ENCODE results near the gene MED4. TPM values are rescaled to one million over a fixed set of nuclear protein-coding genes. Genes with fewer than 3 reads are reported as not detected.

MED4 gene
- total and polyA plus RNA-seq, 2 experiments from 2014 or later, result 31.9 to 66.1 TPM

- H3K4me3 ChIP-seq, result no peak overlapping the region
- no peaks in the 10 kb centered on the region for H4K20me1 ChIP-seq (ENCODE audit: insufficient read depth)
- WGBS, 2 experiments (ENCODE audit: low coverage in 1 of 2, low lambda C conversion rate in 2 of 2, missing lambda C conversion rate in 2 of 2), result 98 to 99% methylated on average over 2 of the region's 2 CpGs
- no peaks in the 10 kb centered on the region for H3K9me2 ChIP-seq (ENCODE audit: insufficient read depth)
- no peak overlapping the region for H3K27ac ChIP-seq
- no peaks in the 10 kb centered on the region for H3K4me1 ChIP-seq (ENCODE audit: insufficient read depth)
- H2AFZ ChIP-seq, result no peak overlapping the region
- no peaks in the 10 kb centered on the region for H3K79me2 ChIP-seq (ENCODE audit: insufficient read depth)
- no peak overlapping the region for H3K4me2 ChIP-seq (ENCODE audit: unreplicated experiment)
- H3K36me3 ChIP-seq (ENCODE audit: low read depth), result peaks cover 64% of the 10 kb centered on the region
- DNase-seq, result no peak
- no peaks in the 10 kb centered on the region for H3K27me3 ChIP-seq (replicated peaks; ENCODE audit: insufficient read depth)
- in situ Hi-C loops (cut with MboI), result no loop called here
- no peak overlapping the region for H3K9ac ChIP-seq
- no peaks in the 10 kb centered on the region for H3F3A ChIP-seq (ENCODE audit: insufficient read depth)
- no peak for TF ChIP-seq EZH2phosphoT487 (IDR thresholded peaks at IDR 0.05; ENCODE audit: insufficient read depth, low read depth)
- no peak for TF ChIP-seq EZH2 (IDR thresholded peaks at IDR 0.05; ENCODE audit: insufficient read depth, poor library complexity, severe bottlenecking)
- no peaks in the 10 kb centered on the region for H3K9me3 ChIP-seq (ENCODE audit: low read depth)
Measured at GRCh38 chr13:48074006-48074405, 20.9 kb downstream of the MED4 start.

GRCh38 chr13:48072787-48073186 is 22.1 kb downstream of the MED4 start:
- Histone ChIP-seq H3F3A (ENCODE audit: insufficient read depth) (no peaks in the 10 kb centered on the region), H3K4me2 (ENCODE audit: unreplicated experiment) (no peak overlapping the region), H3K27ac (no peak overlapping the region), H3K9ac (no peak overlapping the region), H3K79me2 (ENCODE audit: insufficient read depth) (no peaks in the 10 kb centered on the region), H3K36me3 (ENCODE audit: low read depth) (peaks cover 66% of the 10 kb centered on the region), H3K4me1 (ENCODE audit: insufficient read depth) (no peaks in the 10 kb centered on the region), H3K4me3 (no peak overlapping the region), H4K20me1 (ENCODE audit: insufficient read depth) (no peaks in the 10 kb centered on the region), H3K9me2 (ENCODE audit: insufficient read depth) (no peaks in the 10 kb centered on the region), H2AFZ (no peak overlapping the region), H3K9me3 (ENCODE audit: low read depth) (no peaks in the 10 kb centered on the region), H3K27me3 (replicated peaks; ENCODE audit: insufficient read depth) (no peaks in the 10 kb centered on the region)
- in situ Hi-C loops (cut with MboI), result no loop called here
- no peak for TF ChIP-seq EZH2phosphoT487 (IDR thresholded peaks at IDR 0.05; ENCODE audit: insufficient read depth, low read depth)
- no peak for TF ChIP-seq EZH2 (IDR thresholded peaks at IDR 0.05; ENCODE audit: insufficient read depth, poor library complexity, severe bottlenecking)
- WGBS, 2 experiments (ENCODE audit: low coverage in 1 of 2, low lambda C conversion rate in 2 of 2, missing lambda C conversion rate in 2 of 2), result 98% methylated on average over 2 of the region's 2 CpGs
- DNase-seq, result no peak

- DNase-seq, result no peak
- WGBS, 2 experiments (ENCODE audit: low coverage in 1 of 2, low lambda C conversion rate in 2 of 2, missing lambda C conversion rate in 2 of 2), result 95 to 97% methylated on average over 3 of the region's 3 CpGs
- H4K20me1 ChIP-seq (ENCODE audit: insufficient read depth), result no peaks in the 10 kb centered on the region
Measured at GRCh38 chr13:48072304-48072703, 22.6 kb downstream of the MED4 start.

GRCh38 chr13:48070942-48071341 is 24.0 kb downstream of the MED4 start:
- no peaks in the 10 kb centered on the region for H3K9me3 ChIP-seq (ENCODE audit: low read depth)
- H3F3A ChIP-seq (ENCODE audit: insufficient read depth), result no peaks in the 10 kb centered on the region
- H3K36me3 ChIP-seq (ENCODE audit: low read depth), result peaks cover 57% of the 10 kb centered on the region
- H3K4me3 ChIP-seq, result no peak overlapping the region
- no peak for DNase-seq
- H3K4me2 ChIP-seq (ENCODE audit: unreplicated experiment), result no peak overlapping the region
- TF ChIP-seq EZH2phosphoT487 (IDR thresholded peaks at IDR 0.05; ENCODE audit: insufficient read depth, low read depth), result no peak
- TF ChIP-seq EZH2 (IDR thresholded peaks at IDR 0.05; ENCODE audit: insufficient read depth, poor library complexity, severe bottlenecking), result no peak
- no peaks in the 10 kb centered on the region for H3K4me1 ChIP-seq (ENCODE audit: insufficient read depth)
- H3K27ac ChIP-seq, result no peak overlapping the region
- no peaks in the 10 kb centered on the region for H4K20me1 ChIP-seq (ENCODE audit: insufficient read depth)
- no peak overlapping the region for H3K9ac ChIP-seq
- H3K27me3 ChIP-seq (replicated peaks; ENCODE audit: insufficient read depth), result no peaks in the 10 kb centered on the region
- H3K79me2 ChIP-seq (ENCODE audit: insufficient read depth), result no peaks in the 10 kb centered on the region
- in situ Hi-C loops (cut with MboI), result no loop called here
- 97 to 99% methylated on average over 5 of the region's 5 CpGs for WGBS, 2 experiments (ENCODE audit: low coverage in 1 of 2, low lambda C conversion rate in 2 of 2, missing lambda C conversion rate in 2 of 2)
- no peaks in the 10 kb centered on the region for H3K9me2 ChIP-seq (ENCODE audit: insufficient read depth)
- H2AFZ ChIP-seq, result no peak overlapping the region

More at GRCh38 chr13:48072304-48072703, 22.6 kb downstream of the MED4 start:
- Histone ChIP-seq H3K27me3 (replicated peaks; ENCODE audit: insufficient read depth) (no peaks in the 10 kb centered on the region), H3K4me2 (ENCODE audit: unreplicated experiment) (no peak overlapping the region), H3K36me3 (ENCODE audit: low read depth) (peaks cover 66% of the 10 kb centered on the region), H3K9ac (no peak overlapping the region), H3K79me2 (ENCODE audit: insufficient read depth) (no peaks in the 10 kb centered on the region), H3F3A (ENCODE audit: insufficient read depth) (no peaks in the 10 kb centered on the region), H2AFZ (no peak overlapping the region), H3K4me3 (no peak overlapping the region), H3K4me1 (ENCODE audit: insufficient read depth) (no peaks in the 10 kb centered on the region), H3K9me2 (ENCODE audit: insufficient read depth) (no peaks in the 10 kb centered on the region), H3K9me3 (ENCODE audit: low read depth) (no peaks in the 10 kb centered on the region), H3K27ac (no peak overlapping the region)
- TF ChIP-seq EZH2 (IDR thresholded peaks at IDR 0.05; ENCODE audit: insufficient read depth, poor library complexity, severe bottlenecking), result no peak
- TF ChIP-seq EZH2phosphoT487 (IDR thresholded peaks at IDR 0.05; ENCODE audit: insufficient read depth, low read depth), result no peak
- in situ Hi-C loops (cut with MboI), result no loop called here

- Histone ChIP-seq H3K4me3 (no peak overlapping the region), H3K4me2 (ENCODE audit: unreplicated experiment) (no peak overlapping the region), H2AFZ (no peak overlapping the region), H3K36me3 (ENCODE audit: low read depth) (peaks cover 53% of the 10 kb centered on the region), H3K27me3 (replicated peaks; ENCODE audit: insufficient read depth) (no peaks in the 10 kb centered on the region), H4K20me1 (ENCODE audit: insufficient read depth) (no peaks in the 10 kb centered on the region), H3K9ac (no peak overlapping the region), H3K9me2 (ENCODE audit: insufficient read depth) (no peaks in the 10 kb centered on the region), H3K27ac (no peak overlapping the region), H3K79me2 (ENCODE audit: insufficient read depth) (no peaks in the 10 kb centered on the region), H3K4me1 (ENCODE audit: insufficient read depth) (no peaks in the 10 kb centered on the region), H3K9me3 (ENCODE audit: low read depth) (no peaks in the 10 kb centered on the region), H3F3A (ENCODE audit: insufficient read depth) (no peaks in the 10 kb centered on the region)
- WGBS, 2 experiments (ENCODE audit: low coverage in 1 of 2, low lambda C conversion rate in 2 of 2, missing lambda C conversion rate in 2 of 2), result 93 to 100% methylated on average over 1 of the region's 1 CpG
- in situ Hi-C loops (cut with MboI), result no loop called here
- no peak for TF ChIP-seq EZH2phosphoT487 (IDR thresholded peaks at IDR 0.05; ENCODE audit: insufficient read depth, low read depth)
- TF ChIP-seq EZH2 (IDR thresholded peaks at IDR 0.05; ENCODE audit: insufficient read depth, poor library complexity, severe bottlenecking), result no peak
- DNase-seq, result no peak
Measured at GRCh38 chr13:48069573-48069972, 25.3 kb downstream of the MED4 start.

Measured in GM23248 (cell line).